OCI-LY1 (cell line): ENCODE measurements around the gene BTBD19.

ENCODE experiments used
- H2AFZ ChIP-seq: fragments of 200-600 bp; sonication (generic), shearing (Covaris generic); 2 replicates; pipeline ENCODE4 v1.6.0; 2014; ENCODE audit warnings: antibody characterized with exemption, mild to moderate bottlenecking, low read length
- H3F3A ChIP-seq: fragments of 200-600 bp; sonication (generic), shearing (Covaris generic); 2 replicates; pipeline ENCODE4 v1.6.0; 2014; ENCODE audit warnings: mild to moderate bottlenecking, antibody characterized with exemption, low read length, moderate library complexity; ENCODE audit not compliant: insufficient read depth
- H3K27ac ChIP-seq: fragments of 200-600 bp; sonication (generic); 2 replicates; pipeline ENCODE4 v1.5.1; 2014; ENCODE audit warnings: low read length, mixed run types, mild to moderate bottlenecking, low read depth; ENCODE audit not compliant: poor library complexity, severe bottlenecking
- H3K27me3 ChIP-seq: fragments of 200-600 bp; sonication (generic); 2 replicates; pipeline ENCODE4 v1.6.0; 2014; ENCODE audit warnings: antibody characterized with exemption, mild to moderate bottlenecking, low read length, moderate library complexity; ENCODE audit not compliant: insufficient read depth
- H3K36me3 ChIP-seq: fragments of 200-600 bp; sonication (generic); 2 replicates; pipeline ENCODE4 v1.6.1; 2014; ENCODE audit warnings: mild to moderate bottlenecking, antibody characterized with exemption, low read length, moderate library complexity, mixed read lengths; ENCODE audit not compliant: insufficient read depth
- H3K4me1 ChIP-seq: fragments of 200-600 bp; sonication (generic); 2 replicates; pipeline ENCODE4 v1.5.1; 2014; ENCODE audit warnings: mild to moderate bottlenecking, low read length, moderate library complexity; ENCODE audit not compliant: insufficient read depth, severe bottlenecking
- H3K4me2 ChIP-seq: fragments of 200-600 bp; sonication (generic), shearing (Covaris generic); 2 replicates; pipeline ENCODE4 v1.6.1; 2014; ENCODE audit warnings: low read length
- H3K4me3 ChIP-seq: fragments of 200-600 bp; sonication (generic); 2 replicates; pipeline ENCODE4 v1.5.1; 2014; ENCODE audit warnings: low read length, low read depth, mild to moderate bottlenecking, mixed read lengths; ENCODE audit not compliant: poor library complexity, severe bottlenecking
- H3K79me2 ChIP-seq: fragments of 200-600 bp; shearing (Covaris generic); 2 replicates; pipeline ENCODE4 v1.6.1; 2016; ENCODE audit warnings: mixed run types, low read length, mixed read lengths; ENCODE audit not compliant: insufficient read depth
- H3K9ac ChIP-seq: fragments of 200-600 bp; sonication (generic), shearing (Covaris generic); 2 replicates; pipeline ENCODE4 v1.6.1; 2014; ENCODE audit warnings: mild to moderate bottlenecking, low read length, mixed read lengths
- H3K9me2 ChIP-seq: fragments of 200-600 bp; sonication (generic), shearing (Covaris generic); 2 replicates; pipeline ENCODE4 v1.6.1; 2014; ENCODE audit warnings: low read depth, mild to moderate bottlenecking, low read length, mixed read lengths
- H3K9me3 ChIP-seq: fragments of 200-600 bp; shearing (Covaris generic); 2 replicates; pipeline ENCODE4 v1.6.1; 2014; ENCODE audit warnings: low read length, mixed read lengths
- H4K20me1 ChIP-seq: fragments of 200-600 bp; sonication (generic), shearing (Covaris generic); 2 replicates; pipeline ENCODE4 v1.6.0; 2016; ENCODE audit warnings: mild to moderate bottlenecking, low read length; ENCODE audit not compliant: insufficient read depth
- CTCF ChIP-seq: fragments of 200-600 bp; sonication (generic), shearing (Covaris generic); IDR thresholded peaks from 2 replicates; pipeline ENCODE4 v1.5.1; 2017; ENCODE audit warnings: mild to moderate bottlenecking, antibody characterized with exemption, low read length, moderate library complexity, mixed read lengths
- EZH2 ChIP-seq: fragments of 200-600 bp; sonication (generic), shearing (Covaris generic); IDR thresholded peaks from 2 replicates; pipeline ENCODE4 v1.8.0; 2017; ENCODE audit warnings: borderline replicate concordance, mixed run types, mild to moderate bottlenecking, antibody characterized with exemption, low read length, moderate library complexity, mixed read lengths

BTBD19 gene

GRCh38 chr1:44860331-44860730 is 52.0 kb downstream of the BTBD19 start:
- H3F3A ChIP-seq: no peaks in the 10 kb centered on the region
- H4K20me1 ChIP-seq: no peaks in the 10 kb centered on the region
- H3K27me3 ChIP-seq: no peaks in the 10 kb centered on the region
- no peak for TF ChIP-seq EZH2
- TF ChIP-seq CTCF: no peak
- H3K4me2 ChIP-seq: no peak overlapping the region
- no peak overlapping the region for H2AFZ ChIP-seq
- no peak overlapping the region for H3K4me3 ChIP-seq
- no peaks in the 10 kb centered on the region for H3K9me3 ChIP-seq
- no peaks in the 10 kb centered on the region for H3K9me2 ChIP-seq
- H3K4me1 ChIP-seq: no peaks in the 10 kb centered on the region
- H3K36me3 ChIP-seq: peaks cover 14% of the 10 kb centered on the region
- no peaks in the 10 kb centered on the region for H3K79me2 ChIP-seq
- no peak overlapping the region for H3K9ac ChIP-seq
- no peak overlapping the region for H3K27ac ChIP-seq

GRCh38 chr1:44860891-44861425 is 52.6 kb downstream of the BTBD19 start:
- no peak overlapping the region for H3K4me3 ChIP-seq
- H3K36me3 ChIP-seq: peaks cover 11% of the 10 kb centered on the region
- no peaks in the 10 kb centered on the region for H3F3A ChIP-seq
- no peak overlapping the region for H3K4me2 ChIP-seq
- no peaks in the 10 kb centered on the region for H3K9me2 ChIP-seq
- H3K4me1 ChIP-seq: no peaks in the 10 kb centered on the region
- H3K27ac ChIP-seq: no peak overlapping the region
- TF ChIP-seq EZH2: no peak
- no peak for TF ChIP-seq CTCF
- no peaks in the 10 kb centered on the region for H4K20me1 ChIP-seq
- no peaks in the 10 kb centered on the region for H3K27me3 ChIP-seq
- H2AFZ ChIP-seq: no peak overlapping the region
- H3K79me2 ChIP-seq: no peaks in the 10 kb centered on the region
- no peaks in the 10 kb centered on the region for H3K9me3 ChIP-seq
- H3K9ac ChIP-seq: no peak overlapping the region

- no peaks in the 10 kb centered on the region for H3K9me3 ChIP-seq
- H3F3A ChIP-seq: no peaks in the 10 kb centered on the region
- no peak overlapping the region for H3K27ac ChIP-seq
- no peaks in the 10 kb centered on the region for H3K4me1 ChIP-seq
- no peaks in the 10 kb centered on the region for H3K27me3 ChIP-seq
- peaks cover 18% of the 10 kb centered on the region for H3K36me3 ChIP-seq
- H3K4me2 ChIP-seq: no peak overlapping the region
- H3K9me2 ChIP-seq: no peaks in the 10 kb centered on the region
- H3K4me3 ChIP-seq: no peak overlapping the region
- H3K79me2 ChIP-seq: no peaks in the 10 kb centered on the region
- no peaks in the 10 kb centered on the region for H4K20me1 ChIP-seq
- no peak overlapping the region for H2AFZ ChIP-seq
- TF ChIP-seq EZH2 (no peak), CTCF (no peak)
- H3K9ac ChIP-seq: no peak overlapping the region
Measured at GRCh38 chr1:44862829-44863401, 54.6 kb downstream of the BTBD19 start.
